HG02642 (cell line): ENCODE results near the gene FAM219B.

ENCODE experiments used
- ATAC-seq: cut with Tn5 transposase; IDR thresholded peaks from one replicate; pipeline ENCODE4 v1.9.1; 2021; ENCODE audit warnings: mild to moderate bottlenecking; ENCODE audit not compliant: unreplicated experiment, poor library complexity

FAM219B gene

GRCh38 chr15:74878273-74878672, 28.4 kb downstream of the FAM219B start:
- ATAC-seq = no peak

- no peak for ATAC-seq
Measured at GRCh38 chr15:74873756-74874424, 32.8 kb downstream of the FAM219B start.

- ATAC-seq = peak; percentile 86
Measured at GRCh38 chr15:74873036-74873755, 33.5 kb downstream of the FAM219B start, which contains the start of gene SCAMP2. Gene SCAMP2 (minus strand): TSS chr15:74873365. CDS start chr15:74873255, 110 bp downstream.

- ATAC-seq = no peak
Measured at GRCh38 chr15:74872702-74873035, 34.0 kb downstream of the FAM219B start.

- ATAC-seq = no peak
Measured at GRCh38 chr15:74870436-74871215, 36.0 kb downstream of the FAM219B start.

- ATAC-seq = peak; percentile 44
Measured at GRCh38 chr15:74869726-74870407, 36.8 kb downstream of the FAM219B start.

- no peak for ATAC-seq
Measured at GRCh38 chr15:74869372-74869725, 37.3 kb downstream of the FAM219B start.

GRCh38 chr15:74868059-74868458, 38.6 kb downstream of the FAM219B start:
- no peak for ATAC-seq

GRCh38 chr15:74867466-74868038, 39.1 kb downstream of the FAM219B start:
- no peak for ATAC-seq

- no peak for ATAC-seq
Measured at GRCh38 chr15:74866090-74866489, 40.6 kb downstream of the FAM219B start.

GRCh38 chr15:74865316-74865715, 41.3 kb downstream of the FAM219B start:
- no peak for ATAC-seq

GRCh38 chr15:74864296-74864695, 42.4 kb downstream of the FAM219B start:
- no peak for ATAC-seq

GRCh38 chr15:74863239-74864056, 43.2 kb downstream of the FAM219B start:
- no peak for ATAC-seq

GRCh38 chr15:74858369-74858740, 48.3 kb downstream of the FAM219B start:
- no peak for ATAC-seq

- ATAC-seq = peak; percentile 21
Measured at GRCh38 chr15:74857671-74858368, 48.8 kb downstream of the FAM219B start.

- ATAC-seq = peak; percentile 72
Measured at GRCh38 chr15:74857082-74857655, 49.5 kb downstream of the FAM219B start.

GRCh38 chr15:74856537-74856936, 50.1 kb downstream of the FAM219B start:
- no peak for ATAC-seq

- ATAC-seq = no peak
Measured at GRCh38 chr15:74855857-74856256, 50.8 kb downstream of the FAM219B start.
